OCI-LY7 (cell line): Measurements from ENCODE around the gene EIF4E3. TPM values are rescaled to one million over a fixed set of nuclear protein-coding genes. Genes with fewer than 3 reads are reported as not detected.

ENCODE experiments used
- BruUV-seq: library from RNA; stranded (reverse); fragments of 400-500 nt; replicated peaks from 2 replicates; lab custom pipeline; 2021; lab: Mats Ljungman, UMichigan
- CTCF ChIA-PET: fragments of 300-600 bp; sonication (Branson Sonifier 250); formaldehyde crosslinking; loops from one replicate; lab custom pipeline; 2022; ENCODE audit warnings: antibody characterized with exemption; ENCODE audit not compliant: unreplicated experiment; lab: Charles Lee
- POLR2A ChIA-PET: fragments of 300-600 bp; sonication (Branson Sonifier 250); formaldehyde crosslinking; loops from one replicate; lab custom pipeline; 2022; ENCODE audit warnings: antibody characterized with exemption; lab: Charles Lee
- DNase-seq: peaks from one replicate; pipeline ENCODE4 v3.0.0-alpha.2; 2015; ENCODE audit warnings: low spot score
- H2AFZ ChIP-seq: fragments of 200-600 bp; sonication (generic), shearing (Covaris generic); 2 replicates; pipeline ENCODE4 v1.6.1; 2014; ENCODE audit warnings: mild to moderate bottlenecking, antibody characterized with exemption, low read length, moderate library complexity
- H3K27ac ChIP-seq: fragments of 200-600 bp; sonication (generic); 2 replicates; pipeline ENCODE4 v1.5.1; 2014; ENCODE audit warnings: mixed run types, low read depth, mild to moderate bottlenecking, moderate library complexity, low read length, inconsistent platforms; ENCODE audit not compliant: poor library complexity, severe bottlenecking
- H3K36me3 ChIP-seq: fragments of 200-600 bp; sonication (generic); 2 replicates; pipeline ENCODE4 v1.6.1; 2014; ENCODE audit warnings: mild to moderate bottlenecking, antibody characterized with exemption, low read length, moderate library complexity, mixed read lengths; ENCODE audit not compliant: insufficient read depth
- H3K4me1 ChIP-seq: fragments of 200-600 bp; sonication (generic); 2 replicates; pipeline ENCODE4 v1.5.1; 2014; ENCODE audit warnings: mild to moderate bottlenecking, low read length; ENCODE audit not compliant: insufficient read depth, poor library complexity, severe bottlenecking
- H3K4me2 ChIP-seq: fragments of 200-600 bp; sonication (generic); 2 replicates; pipeline ENCODE4 v1.6.1; 2014; ENCODE audit warnings: mild to moderate bottlenecking, low read length
- H3K4me3 ChIP-seq: fragments of 200-600 bp; sonication (generic); 2 replicates; pipeline ENCODE4 v1.5.1; 2014; ENCODE audit warnings: mild to moderate bottlenecking, low read depth, low read length; ENCODE audit not compliant: poor library complexity, severe bottlenecking
- H3K79me2 ChIP-seq: fragments of 200-600 bp; sonication (generic); 2 replicates; pipeline ENCODE4 v1.6.1; 2016; ENCODE audit warnings: low read depth, mild to moderate bottlenecking, low read length, moderate library complexity, mixed read lengths; ENCODE audit not compliant: insufficient read depth
- H3K9me2 ChIP-seq: fragments of 200-600 bp; sonication (generic); 2 replicates; pipeline ENCODE4 v1.6.1; 2016; ENCODE audit warnings: mild to moderate bottlenecking, low read length, mixed read lengths; ENCODE audit not compliant: insufficient read depth
- H3K9me3 ChIP-seq: fragments of 200-600 bp; sonication (generic); 2 replicates; pipeline ENCODE4 v1.6.1; 2014; ENCODE audit warnings: mild to moderate bottlenecking, mixed run types, low read length, mixed read lengths
- H4K20me1 ChIP-seq: fragments of 200-600 bp; sonication (generic); 2 replicates; pipeline ENCODE4 v1.6.1; 2014; ENCODE audit warnings: mild to moderate bottlenecking, antibody characterized with exemption, low read length, moderate library complexity, mixed read lengths; ENCODE audit not compliant: insufficient read depth
- EZH2phosphoT487 ChIP-seq: fragments of 200-600 bp; sonication (generic); IDR thresholded peaks from 2 replicates; pipeline ENCODE4 v1.6.1; 2018; ENCODE audit warnings: low read depth, borderline replicate concordance, mild to moderate bottlenecking, mixed run types, antibody characterized with exemption, low read length, moderate library complexity, mixed read lengths
- intact Hi-C: fragments of 100-400 bp; cut with micrococcal nuclease; formaldehyde crosslinking; loops from one replicate; pipeline ENCODE4 v1.10.0; 2022; ENCODE audit not compliant: unreplicated experiment
- total RNA-seq, 2 experiments: library from RNA; depleted of rRNA in 1 of 2; stranded (reverse); fragments of >200 nt in 1 of 2; shearing (Covaris generic) in 1 of 2; gene quantifications; 2 replicates each; pipeline ENCODE4 v1.2.3, GENCODE V29; 2014 to 2022
- TF ChIP-seq, protein P1 (sequence below): fragments of 200-600 bp; sonication (generic); conservative IDR thresholded peaks from 2 replicates; pipeline ENCODE4 v1.5.1; 2014; ENCODE audit warnings: mild to moderate bottlenecking, antibody characterized with exemption, low read length, moderate library complexity, mixed read lengths

Gene EIF4E3
- total RNA-seq, 2 experiments from 2014 or later = not detected

- Histone ChIP-seq H3K4me1 (no peaks in the 10 kb centered on the region), H2AFZ (no peak overlapping the region), H4K20me1 (no peaks in the 10 kb centered on the region), H3K27ac (no peak overlapping the region), H3K4me3 (no peak overlapping the region), H3K9me3 (peaks cover 20% of the 10 kb centered on the region; the same call in 1 of the 2 replicates), H3K79me2 (no peaks in the 10 kb centered on the region), H3K9me2 (no peaks in the 10 kb centered on the region), H3K4me2 (no peak overlapping the region), H3K36me3 (no peaks in the 10 kb centered on the region)
- POLR2A ChIA-PET = interaction anchor here (0.8 kb wide), 1 partner anchor 1608 kb away, joined by 3 read pairs; no protein-coding TSS in a partner anchor
- intact Hi-C loops = no loop called here
- TF ChIP-seq, protein P1, sequence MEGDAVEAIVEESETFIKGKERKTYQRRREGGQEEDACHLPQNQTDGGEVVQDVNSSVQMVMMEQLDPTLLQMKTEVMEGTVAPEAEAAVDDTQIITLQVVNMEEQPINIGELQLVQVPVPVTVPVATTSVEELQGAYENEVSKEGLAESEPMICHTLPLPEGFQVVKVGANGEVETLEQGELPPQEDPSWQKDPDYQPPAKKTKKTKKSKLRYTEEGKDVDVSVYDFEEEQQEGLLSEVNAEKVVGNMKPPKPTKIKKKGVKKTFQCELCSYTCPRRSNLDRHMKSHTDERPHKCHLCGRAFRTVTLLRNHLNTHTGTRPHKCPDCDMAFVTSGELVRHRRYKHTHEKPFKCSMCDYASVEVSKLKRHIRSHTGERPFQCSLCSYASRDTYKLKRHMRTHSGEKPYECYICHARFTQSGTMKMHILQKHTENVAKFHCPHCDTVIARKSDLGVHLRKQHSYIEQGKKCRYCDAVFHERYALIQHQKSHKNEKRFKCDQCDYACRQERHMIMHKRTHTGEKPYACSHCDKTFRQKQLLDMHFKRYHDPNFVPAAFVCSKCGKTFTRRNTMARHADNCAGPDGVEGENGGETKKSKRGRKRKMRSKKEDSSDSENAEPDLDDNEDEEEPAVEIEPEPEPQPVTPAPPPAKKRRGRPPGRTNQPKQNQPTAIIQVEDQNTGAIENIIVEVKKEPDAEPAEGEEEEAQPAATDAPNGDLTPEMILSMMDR = no peak
- no peak for TF ChIP-seq EZH2phosphoT487
- CTCF ChIA-PET = no interaction called here
- DNase-seq = no peak
- no TSS peak for BruUV-seq
Observed at GRCh38 chr3:71742621-71743020, 17.4 kb upstream of the EIF4E3 start.

- H3K4me3 ChIP-seq = no peak overlapping the region
- H3K27ac ChIP-seq = no peak overlapping the region
- ChIA-PET CTCF (no interaction called here), POLR2A (no interaction called here)
- no peaks in the 10 kb centered on the region for H4K20me1 ChIP-seq
- no peaks in the 10 kb centered on the region for H3K36me3 ChIP-seq
- no peaks in the 10 kb centered on the region for H3K79me2 ChIP-seq
- H3K4me2 ChIP-seq = no peak overlapping the region
- no peak overlapping the region for H2AFZ ChIP-seq
- TF ChIP-seq, protein P1 = no peak
- TF ChIP-seq EZH2phosphoT487 = no peak
- no peaks in the 10 kb centered on the region for H3K4me1 ChIP-seq
- H3K9me3 ChIP-seq = no peaks in the 10 kb centered on the region
- DNase-seq = no peak
- no TSS peak for BruUV-seq
- intact Hi-C loops = loop anchor here (5.0 kb wide), 1 partner anchor 1087 kb away; no protein-coding TSS in a partner anchor
- H3K9me2 ChIP-seq = no peaks in the 10 kb centered on the region
Observed at GRCh38 chr3:71734881-71735280, 9.7 kb upstream of the EIF4E3 start.

DNA sequence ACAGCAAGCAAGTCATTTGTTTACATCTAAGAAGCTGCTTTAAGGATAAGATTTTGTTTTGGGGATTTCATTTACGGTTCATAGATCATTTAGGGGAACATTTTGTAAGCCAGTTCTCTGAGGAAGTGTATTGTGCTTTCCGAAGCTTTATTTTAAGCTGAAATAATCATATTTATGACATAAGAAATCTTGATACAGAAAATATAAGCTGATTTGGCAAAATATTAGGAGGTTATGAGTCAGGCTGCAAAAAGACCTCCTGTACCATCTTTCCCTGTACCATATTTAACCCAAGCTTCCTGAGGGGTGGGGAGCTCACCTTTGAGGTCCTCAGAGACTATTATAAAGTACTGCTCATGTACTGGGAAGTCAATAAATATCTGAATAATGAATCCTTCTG lies 8.1 kb upstream of the EIF4E3 start:
- Histone ChIP-seq H3K4me1 (no peaks in the 10 kb centered on the region), H3K79me2 (no peaks in the 10 kb centered on the region), H4K20me1 (no peaks in the 10 kb centered on the region), H3K4me2 (no peak overlapping the region), H3K9me3 (no peaks in the 10 kb centered on the region), H3K9me2 (no peaks in the 10 kb centered on the region), H3K36me3 (no peaks in the 10 kb centered on the region), H3K4me3 (no peak overlapping the region), H2AFZ (no peak overlapping the region), H3K27ac (no peak overlapping the region)
- no peak for TF ChIP-seq EZH2phosphoT487
- TF ChIP-seq, protein P1 = no peak
- ChIA-PET CTCF (no interaction called here), POLR2A (interaction anchor here (0.7 to 0.9 kb wide), 2 partner anchors 634 to 1088 kb away, joined by 3 to 4 read pairs; no protein-coding TSS in a partner anchor)
- no peak for DNase-seq
- intact Hi-C loops = loop anchor here (5.0 kb wide), 1 partner anchor 1089 kb away; no protein-coding TSS in a partner anchor
- BruUV-seq = no TSS peak
